Glomerular visceral epithelial cell (primary cell): Measurements from ENCODE around the gene CCDC33.

Experiments used
- DNase-seq: peaks from one replicate; pipeline ENCODE4 v3.0.0-alpha.2; 2016; ENCODE audit errors: extremely low spot score

CCDC33 gene

DNA sequence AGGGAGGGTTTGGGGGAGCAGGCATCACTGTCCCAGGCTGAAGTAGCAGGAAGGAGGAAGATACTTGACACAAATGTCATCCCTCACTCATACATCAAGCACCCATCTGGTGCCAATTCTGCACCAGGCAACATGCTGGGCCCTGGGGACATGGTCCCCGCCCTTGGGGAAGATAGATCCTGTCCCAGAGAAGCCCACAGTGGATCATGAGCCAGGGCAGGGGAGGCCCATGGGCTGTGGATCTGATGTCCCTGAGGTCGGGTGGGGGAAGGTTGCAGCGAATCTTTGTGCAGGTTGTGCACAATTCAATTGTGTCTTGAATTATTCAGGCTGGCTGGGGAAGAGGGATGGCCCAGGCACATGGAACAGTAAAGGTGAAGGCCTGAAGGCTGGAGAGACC, 6.4 kb upstream of the CCDC33 start:
- DNase-seq, result no peak

DNA sequence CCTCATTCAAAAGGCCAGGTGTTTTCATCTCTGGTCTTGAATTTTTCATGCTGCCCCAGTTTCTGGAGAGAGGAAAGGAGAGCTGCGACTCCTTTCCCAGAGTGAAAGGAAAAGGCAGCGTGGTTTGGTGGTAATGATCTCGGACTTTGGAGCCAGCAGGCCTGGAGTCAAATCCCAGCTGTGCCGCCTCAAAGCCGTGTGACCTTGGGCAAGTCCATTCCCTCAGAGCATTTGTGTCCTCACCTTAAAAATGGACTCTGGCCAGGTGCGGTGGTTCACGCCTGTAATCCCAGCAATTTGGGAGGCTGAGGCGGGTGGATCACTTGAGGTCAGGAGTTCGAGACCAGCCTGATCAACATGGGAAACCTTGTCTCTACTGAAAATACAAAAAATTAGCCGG, 4.7 kb upstream of the CCDC33 start:
- no peak for DNase-seq

DNA sequence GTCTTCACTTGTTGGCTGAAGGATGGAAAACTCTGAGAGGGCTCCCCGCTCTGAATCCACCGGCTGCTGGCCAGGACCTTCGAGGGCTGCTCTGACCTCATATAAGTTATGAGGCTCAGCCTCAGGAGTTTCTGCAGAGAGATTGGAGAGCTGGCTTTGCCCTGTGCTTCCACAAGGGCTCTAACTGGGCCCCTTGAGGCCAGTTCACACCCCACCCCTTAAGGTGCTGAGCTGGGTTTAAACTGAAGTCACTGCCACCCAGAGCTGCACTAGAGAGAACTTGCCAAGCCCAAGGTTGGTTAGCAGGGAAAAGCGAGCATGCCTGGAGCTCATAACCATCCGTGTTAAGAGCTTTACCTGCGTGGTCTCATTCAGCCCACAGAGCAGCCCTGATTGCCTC, 2.8 kb upstream of the CCDC33 start:
- DNase-seq, result no peak

DNA sequence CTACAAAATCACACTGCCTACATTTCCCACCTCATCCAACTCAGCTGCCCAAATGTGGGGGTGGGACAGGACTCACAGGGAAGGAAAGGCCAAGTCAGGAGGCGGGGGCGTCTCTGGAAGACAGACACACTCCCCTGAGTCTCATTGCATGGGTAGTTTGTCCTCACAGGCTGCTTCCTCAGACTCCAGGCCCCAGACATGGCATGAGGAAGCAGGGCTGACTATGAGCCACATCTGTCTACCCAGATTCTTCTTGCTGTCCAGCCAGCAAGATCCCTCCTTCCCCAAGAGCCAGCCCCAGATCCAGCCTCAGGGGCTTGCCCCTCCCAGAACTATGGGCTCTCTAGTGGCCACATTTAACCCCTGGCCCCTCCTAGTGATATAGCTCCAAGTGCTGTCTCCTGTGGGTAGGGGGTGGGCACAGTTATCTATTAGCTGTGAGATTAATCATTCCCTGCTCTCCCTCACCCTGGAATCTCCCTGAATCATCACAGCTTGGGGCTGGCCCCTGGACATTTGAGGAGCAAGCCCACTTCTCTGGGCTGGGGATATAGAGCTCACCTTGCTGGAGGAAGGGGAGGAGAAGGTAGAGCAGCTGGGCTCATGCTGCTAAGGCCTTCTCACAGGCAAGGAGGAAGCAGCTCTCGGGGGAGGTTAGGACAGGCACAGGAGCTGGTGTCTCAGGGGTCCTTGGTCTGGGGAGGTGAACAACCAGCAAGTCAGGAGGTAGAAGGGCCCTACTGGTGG, 2.1 kb upstream of the CCDC33 start:
- peak; percentile 50 for DNase-seq

DNA sequence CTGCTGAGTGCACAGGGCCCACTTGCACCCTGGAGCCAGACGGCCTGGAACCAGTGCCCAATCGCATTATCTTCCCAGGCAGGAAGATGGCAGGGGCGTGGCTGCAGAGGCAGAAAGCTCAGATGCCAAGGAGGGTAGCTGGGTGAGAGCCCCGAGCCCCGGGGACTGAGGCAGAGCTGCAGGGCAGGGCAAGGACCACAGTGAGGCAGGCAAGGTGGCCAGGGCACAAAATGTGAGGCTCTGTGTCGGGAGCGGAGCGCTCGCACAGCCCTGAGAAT, 1.6 kb upstream of the CCDC33 start:
- no peak for DNase-seq

DNA sequence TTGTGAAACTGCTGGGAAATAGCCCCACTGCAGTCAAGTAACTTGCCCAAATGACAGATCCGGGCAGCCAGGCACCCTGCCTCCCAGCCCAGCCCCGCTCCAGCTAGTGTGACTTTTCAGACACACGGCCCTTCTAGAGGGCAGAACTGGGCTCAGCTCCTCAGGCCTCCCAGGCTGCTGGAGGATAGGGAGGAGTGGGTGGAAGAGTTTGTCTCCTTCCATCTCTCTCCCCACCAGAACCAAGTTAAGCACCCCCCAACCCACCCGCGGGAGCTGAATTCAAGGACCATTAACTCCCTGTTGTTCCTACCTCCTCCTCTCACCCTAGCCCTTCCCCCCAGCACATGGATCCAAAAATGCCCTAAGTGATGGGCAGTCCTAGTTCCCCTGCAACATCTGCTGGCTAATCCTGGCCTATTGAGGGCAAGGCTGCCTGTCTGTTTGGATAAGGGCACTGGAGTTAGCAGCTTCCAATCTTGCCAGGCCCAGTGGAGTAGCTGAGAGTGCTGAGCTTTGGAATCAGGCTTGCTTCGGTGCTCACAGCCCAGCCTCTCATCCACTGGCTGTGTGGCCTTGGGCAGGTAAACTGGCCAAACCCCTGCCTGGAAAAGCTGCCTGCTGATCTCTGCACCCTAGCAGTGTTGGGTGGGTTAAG, 3.1 kb downstream of the CCDC33 start:
- DNase-seq, result no peak

DNA sequence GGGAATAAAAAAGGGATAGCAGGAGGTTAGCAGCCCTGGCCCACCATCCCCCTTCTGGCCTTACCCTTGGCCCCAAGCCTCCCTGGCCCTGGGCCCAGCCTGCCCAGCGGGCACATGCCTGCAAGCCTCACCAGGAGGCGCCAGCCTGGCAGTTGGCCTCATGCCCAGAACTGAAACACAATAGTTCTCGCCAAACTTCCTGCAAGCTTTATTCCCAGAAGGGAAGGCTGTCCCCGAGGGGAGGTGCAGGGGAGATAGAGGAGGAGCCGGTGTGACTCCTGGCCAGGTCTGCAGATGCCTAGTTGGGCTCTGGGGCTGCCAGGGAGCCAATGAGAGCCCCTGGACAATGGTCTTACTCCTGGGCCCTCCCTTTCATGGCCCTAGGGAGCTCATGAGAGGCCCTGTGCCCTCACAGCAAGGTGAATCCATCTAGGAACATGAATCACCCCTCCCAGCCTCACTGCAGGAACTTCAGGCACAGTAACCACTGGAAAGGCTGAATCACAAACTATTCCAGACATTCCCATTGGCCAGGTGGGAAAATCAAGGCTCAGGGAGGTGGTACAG, 4.0 kb downstream of the CCDC33 start:
- peak; percentile 94 for DNase-seq

DNA sequence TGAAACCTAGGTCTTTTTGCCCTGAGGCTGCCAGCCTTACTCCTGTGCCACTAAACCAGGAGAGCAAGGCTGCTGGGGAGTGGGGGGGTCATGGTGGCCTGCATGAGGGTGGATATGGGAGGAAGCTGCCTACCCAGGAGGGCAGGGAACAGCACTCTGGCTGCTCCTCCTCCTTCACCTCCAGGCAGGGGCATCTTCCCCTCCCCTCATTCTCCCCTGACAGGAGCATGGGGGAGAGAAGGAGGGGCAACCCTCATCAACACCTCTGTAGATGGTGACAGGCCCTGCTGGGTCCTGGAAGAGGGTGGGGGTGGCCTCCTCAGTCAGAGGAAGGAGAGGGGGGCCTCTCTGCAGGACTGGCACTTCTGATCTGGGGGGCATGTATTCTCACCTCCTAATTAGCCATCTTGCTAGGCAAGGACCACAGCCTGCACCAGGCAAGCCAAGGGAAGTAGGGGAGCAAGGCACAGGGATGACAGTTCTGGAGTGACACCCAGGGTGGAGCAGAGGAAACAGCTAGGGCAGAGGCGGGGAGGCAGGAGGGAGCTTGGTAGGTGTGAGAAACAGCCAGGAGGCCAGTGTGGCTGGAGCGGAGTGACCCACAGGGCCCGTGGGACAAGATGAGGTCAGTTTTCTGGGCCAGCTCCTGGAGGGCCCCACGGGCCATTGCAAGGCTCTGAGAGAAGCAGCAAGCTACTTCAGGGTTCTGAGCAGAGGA, 4.9 kb downstream of the CCDC33 start:
- no peak for DNase-seq

DNA sequence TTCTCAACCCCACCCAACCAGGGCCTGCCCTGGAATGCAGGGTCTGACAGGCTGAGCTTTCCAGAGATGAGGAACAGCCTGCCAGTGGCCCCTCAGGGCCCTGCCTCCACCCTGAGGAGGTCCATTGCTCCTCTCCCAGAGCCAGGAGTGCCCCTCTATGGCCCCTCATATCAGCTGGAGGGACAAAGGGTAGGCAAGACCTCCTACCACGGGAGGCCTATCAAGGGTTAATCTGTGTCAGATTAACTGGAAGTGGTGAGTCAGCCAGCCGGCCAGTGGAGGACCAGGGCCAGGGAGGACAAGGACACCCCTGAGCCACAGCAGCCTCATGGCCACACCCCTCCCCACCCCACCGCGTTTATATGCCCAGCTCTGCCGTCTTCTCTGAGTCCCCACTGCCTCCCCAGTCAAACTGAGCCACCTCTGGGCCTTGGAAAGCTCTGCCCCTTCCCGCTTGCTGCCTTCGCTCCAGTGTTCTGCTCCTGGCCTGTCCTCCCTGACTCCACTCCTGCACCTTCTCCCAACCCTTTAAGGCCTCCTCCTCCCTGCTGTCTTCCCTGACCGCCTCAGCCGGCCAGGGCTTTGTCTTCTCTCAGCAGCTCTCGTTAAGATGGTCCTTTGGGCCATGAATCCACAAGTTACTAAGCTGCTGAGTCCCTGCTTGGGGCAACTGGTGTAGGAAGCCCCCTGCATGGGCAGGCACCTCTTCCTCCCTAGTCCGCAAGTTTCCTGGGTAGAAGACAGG, 6.5 kb downstream of the CCDC33 start:
- DNase-seq, result peak; percentile 43

DNA sequence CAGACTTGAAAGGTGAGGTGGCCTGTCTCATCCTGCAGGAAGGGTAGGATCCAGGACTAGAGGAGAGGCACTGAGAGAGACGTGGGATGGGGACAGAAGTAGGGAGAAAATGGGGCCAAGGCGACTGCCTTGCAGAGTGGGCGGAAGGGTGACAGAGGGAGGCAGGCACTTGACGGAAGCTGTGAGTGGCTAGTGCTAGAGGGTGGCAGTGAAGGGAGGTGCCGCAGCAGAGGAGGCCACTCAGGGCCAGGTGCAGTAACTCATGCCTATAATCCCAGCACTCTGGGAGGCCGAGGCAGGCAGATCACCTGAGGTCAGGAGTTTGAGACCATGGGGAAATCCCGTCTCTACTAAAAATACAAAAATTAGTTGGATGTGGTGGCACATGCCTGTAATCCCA, 7.3 kb downstream of the CCDC33 start:
- DNase-seq, result no peak

DNA sequence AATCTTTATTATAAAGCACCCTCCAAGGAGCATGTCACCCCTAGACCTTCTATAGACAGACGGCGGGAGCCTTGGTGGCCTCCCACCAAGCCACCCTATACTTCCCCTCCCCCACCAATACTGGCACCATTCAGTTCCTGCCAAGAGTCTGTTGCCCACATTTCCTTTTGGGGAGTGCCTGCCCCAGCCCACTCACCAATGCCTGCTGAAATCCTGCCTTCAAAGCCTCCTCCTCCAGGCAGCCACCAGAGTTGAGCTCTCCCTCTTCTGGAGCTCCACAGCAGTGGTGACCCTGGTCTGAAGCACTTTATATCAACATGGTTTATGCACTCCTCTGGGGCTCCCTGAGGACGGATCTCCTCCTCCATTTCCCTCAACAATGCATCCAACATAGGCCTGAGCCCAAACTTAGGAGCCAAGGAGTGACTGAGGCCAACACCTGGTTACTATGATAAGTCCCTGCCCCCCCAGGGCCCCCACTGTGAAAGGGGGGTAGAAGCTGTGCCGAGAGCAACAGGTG, 8.8 kb downstream of the CCDC33 start:
- DNase-seq, result no peak

DNA sequence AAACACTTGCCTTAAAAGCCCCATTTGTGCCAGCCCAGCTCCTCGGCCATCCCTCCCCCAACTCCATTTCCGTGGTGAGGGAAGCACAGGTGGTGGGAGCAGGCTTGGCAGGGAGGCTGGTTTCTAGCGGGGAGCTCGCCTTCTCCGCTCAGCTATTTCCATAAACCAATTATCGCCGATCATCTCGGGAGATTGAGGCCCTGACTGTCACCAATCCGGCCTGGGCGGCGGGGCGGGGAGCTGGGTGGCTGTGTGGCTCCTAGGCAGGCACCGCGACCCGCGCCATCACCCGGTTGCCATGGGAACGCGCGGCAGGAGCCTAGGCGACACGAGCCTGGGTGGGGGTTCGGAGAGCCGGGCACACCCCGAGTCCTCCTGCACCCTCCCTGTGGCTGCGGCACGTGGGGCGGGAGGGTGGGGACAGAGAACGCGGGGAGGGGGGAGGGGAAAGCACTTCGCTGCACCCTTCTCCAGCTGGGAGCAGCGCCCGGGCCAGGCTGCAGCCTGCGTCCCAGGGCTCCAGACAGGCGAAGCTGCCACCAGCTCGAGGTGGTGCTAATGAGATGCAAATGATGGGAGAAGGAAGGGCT, 9.3 kb downstream of the CCDC33 start:
- DNase-seq, result no peak

DNA sequence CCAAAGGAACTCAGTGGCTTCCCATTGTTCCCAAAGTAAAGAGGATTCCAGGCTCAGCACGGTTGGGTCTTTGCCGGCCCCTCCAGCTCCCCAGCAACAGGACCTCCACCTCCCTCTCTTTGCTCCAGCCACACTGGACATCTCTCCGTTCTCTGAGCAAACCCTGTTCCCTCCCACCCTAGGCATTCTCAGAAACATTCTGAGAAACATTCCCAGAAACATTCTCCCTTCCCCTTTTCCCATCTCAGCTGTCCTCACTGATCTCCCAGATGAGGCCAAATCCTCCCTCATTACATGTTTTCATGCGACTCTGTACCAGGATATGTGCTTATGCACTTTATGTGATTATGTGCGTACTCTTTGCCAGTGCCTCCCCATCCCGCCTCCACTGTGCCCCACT, 14.1 kb downstream of the CCDC33 start:
- DNase-seq, result no peak

DNA sequence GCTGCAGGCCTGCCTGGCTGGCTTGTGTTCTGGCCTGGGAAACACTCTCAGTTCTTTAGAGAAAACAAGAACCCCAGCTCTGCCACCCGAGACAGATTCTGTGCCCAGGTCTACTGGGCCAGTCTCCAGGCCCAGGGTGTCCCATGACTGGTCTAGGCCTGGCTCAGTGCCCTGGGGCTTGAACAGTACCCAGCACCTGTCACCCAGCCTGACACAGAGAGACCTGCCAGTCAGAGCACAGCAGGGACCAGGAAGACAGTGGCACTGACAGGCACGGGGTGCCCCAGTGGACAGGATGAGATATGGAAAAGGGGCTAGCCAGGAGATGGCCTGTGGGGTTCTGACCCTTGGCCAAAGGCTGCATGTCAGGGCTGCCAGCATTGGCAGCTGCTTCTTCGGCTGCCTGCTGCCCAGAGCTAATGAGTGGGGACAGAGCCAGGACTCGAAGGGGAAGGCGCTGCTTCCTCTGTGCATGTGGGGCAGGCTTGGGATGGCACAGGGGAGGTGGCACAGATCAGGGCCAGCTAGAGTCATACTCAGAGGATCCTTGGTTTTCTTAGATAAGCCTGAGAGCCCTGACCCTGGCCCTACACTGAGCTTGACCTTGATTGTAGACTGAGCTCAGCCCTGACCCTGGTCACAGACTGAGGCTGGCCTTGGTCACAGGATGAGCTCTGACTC, 15.1 kb downstream of the CCDC33 start:
- no peak for DNase-seq

DNA sequence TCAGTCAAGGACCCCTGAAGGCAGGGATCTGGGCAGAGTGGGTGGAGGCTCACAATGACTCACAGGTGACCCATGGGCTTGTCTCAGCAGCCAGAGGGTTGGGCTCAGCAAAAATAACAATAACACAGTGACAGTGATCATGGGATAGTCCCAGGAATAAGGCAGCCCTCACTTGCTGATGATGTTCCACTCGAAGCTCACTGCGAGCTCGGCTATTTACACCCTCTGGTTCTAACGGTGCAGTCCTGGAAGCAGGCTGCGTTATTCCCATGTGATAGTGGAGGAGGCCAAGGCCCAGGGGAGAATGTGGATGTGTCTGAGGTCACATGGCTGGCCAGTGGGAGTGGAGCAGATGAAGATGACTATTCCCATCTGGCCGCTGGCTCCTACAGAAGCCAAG, 16.2 kb downstream of the CCDC33 start:
- DNase-seq, result no peak

DNA sequence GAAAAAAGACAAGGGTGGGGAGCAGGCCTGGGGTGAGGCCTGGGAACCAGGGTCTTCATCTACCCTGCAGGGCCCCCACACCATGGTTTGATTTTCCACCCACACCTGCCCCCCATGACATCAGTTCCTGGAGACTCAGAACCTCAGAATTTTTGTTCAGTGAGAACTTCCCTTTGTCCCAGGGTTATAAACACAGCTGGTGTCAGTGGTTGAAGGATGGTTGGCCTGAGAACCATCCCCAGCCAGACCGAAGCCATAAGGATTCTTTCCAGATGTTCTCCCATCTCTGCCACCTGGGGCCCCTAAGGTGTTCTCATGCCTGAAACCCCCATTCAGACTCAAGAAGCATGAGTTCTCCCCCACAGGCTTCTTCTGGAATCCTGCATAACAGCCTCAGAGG, 16.6 kb downstream of the CCDC33 start:
- DNase-seq, result no peak

DNA sequence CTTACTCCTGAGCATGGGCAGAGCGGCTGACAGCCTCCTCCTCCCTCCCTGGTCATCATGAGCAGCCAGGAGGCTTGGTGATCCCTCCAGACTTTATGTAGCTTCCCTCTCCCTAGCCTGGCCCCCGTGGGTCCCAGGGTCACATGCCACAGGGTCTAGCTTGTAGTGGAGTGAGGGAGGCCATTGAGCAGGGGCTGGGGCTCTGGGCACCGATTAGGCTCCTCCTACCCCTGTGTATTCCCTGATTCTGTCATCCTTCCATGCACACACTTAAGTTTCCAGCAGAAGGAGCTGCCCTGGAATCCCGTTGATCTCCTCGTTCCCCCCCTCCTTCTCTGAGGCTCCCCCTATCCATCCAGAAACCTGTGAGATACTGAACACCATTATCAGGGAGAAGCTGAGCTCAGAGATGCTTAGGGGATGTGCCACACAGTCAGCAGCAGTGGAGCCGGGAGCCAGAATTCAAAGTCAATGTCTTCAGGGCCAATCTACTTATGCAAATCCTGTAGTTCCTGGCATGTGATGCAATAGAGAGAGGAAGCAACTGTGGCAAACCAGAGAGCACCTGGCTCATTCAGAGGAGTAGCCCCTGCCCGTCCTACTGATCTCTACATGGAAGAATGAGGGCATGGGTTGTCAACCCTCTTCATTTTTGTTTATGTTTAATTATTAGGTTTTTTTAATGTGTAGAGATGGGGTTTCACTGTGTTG, 17.2 kb downstream of the CCDC33 start:
- no peak for DNase-seq

DNA sequence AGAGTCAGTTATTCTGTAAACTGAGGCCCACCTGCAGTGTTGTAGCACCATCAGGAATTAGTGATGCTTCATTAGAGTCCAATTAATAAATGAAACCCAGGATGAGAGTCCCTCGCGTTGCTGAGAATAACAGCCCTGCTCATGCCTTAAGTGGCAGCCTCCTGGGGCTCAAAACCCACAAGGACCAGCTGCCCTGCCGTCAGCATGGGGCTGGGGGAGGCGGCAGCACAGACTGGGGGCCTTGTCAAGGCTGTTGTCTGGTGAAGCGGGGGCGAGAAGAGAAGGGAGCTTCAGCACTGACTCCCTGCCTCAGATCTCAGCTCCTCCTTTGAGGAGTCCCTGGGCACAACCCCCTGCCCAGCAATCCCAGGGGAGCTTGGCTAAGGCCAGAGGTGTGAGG, 21.0 kb downstream of the CCDC33 start:
- no peak for DNase-seq

DNA sequence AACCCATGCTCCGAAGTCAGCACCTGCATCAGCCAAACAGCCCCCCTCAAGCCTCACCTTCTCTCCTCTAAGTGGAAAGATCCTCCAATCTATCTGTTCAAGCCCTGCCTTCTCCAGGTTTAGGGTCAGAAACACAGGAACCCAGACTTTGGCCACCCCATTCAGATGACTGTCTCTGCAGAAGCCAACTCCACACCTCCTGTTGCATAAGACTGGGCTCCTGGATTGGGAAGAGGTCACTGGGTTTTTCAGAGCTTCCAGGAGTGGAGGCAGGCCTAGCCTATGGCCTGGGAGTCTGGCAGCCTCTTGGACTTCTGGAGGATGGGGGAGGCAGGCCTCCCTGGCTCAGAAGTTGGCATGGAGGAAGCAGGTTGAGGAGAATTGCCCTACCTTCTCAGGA, 21.5 kb downstream of the CCDC33 start:
- DNase-seq, result no peak
